Natural killer cell (primary cell): ENCODE results near the gene TTLL4. TPM values are rescaled to one million over a fixed set of nuclear protein-coding genes. Genes with fewer than 3 reads are reported as not detected.

Source experiments
- ATAC-seq, 3 donors: fragments of 150-1000 bp in 2 of 3; fragments of 200-7000 bp in 1 of 3; cut with Tn5 transposase; 1 replicate in 1 of 3; 2 replicates in 2 of 3; pipeline ENCODE4 v1.10.0; 2021; ENCODE audit warnings: mild to moderate bottlenecking in 2 of 3, moderate library complexity in 2 of 3
- DNase-seq, 2 donors: peaks; one replicate each; pipeline versions ENCODE4 v3.0.0 to v3.0.0-alpha.2; 2013 to 2021; ENCODE audit warnings: mixed read lengths in 1 of 2
- H3K27ac ChIP-seq: one replicate; pipeline ENCODE4 v1.5.1; 2013; ENCODE audit warnings: mild to moderate bottlenecking, low read length
- H3K27me3 ChIP-seq: one replicate; pipeline ENCODE4 v1.6.1; 2013; ENCODE audit warnings: low read length; ENCODE audit not compliant: control insufficient read depth, insufficient read depth
- H3K36me3 ChIP-seq: one replicate; pipeline ENCODE4 v1.6.1; 2013; ENCODE audit warnings: low read length; ENCODE audit not compliant: control insufficient read depth, insufficient read depth
- H3K4me1 ChIP-seq: one replicate; pipeline ENCODE4 v1.6.1; 2013; ENCODE audit warnings: low read length; ENCODE audit not compliant: control insufficient read depth, insufficient read depth
- H3K4me3 ChIP-seq: one replicate; pipeline ENCODE4 v1.5.1; 2013; ENCODE audit warnings: low read length
- H3K9me3 ChIP-seq: one replicate; pipeline ENCODE4 v1.6.1; 2013; ENCODE audit warnings: low read length; ENCODE audit not compliant: control insufficient read depth, insufficient read depth
- H3K27ac Mint-ChIP-seq, 2 donors: one replicate each; pipeline ENCODE4 v1.8.0; 2022; ENCODE audit warnings: mild to moderate bottlenecking in 2 of 2, mixed read lengths in 2 of 2, moderate library complexity in 1 of 2
- H3K27me3 Mint-ChIP-seq, 2 donors: one replicate each; pipeline ENCODE4 v1.8.0; 2022; ENCODE audit warnings: low read depth in 2 of 2, mixed read lengths in 2 of 2
- H3K36me3 Mint-ChIP-seq: one replicate; pipeline ENCODE4 v1.8.0; 2022; ENCODE audit warnings: mixed read lengths
- H3K4me1 Mint-ChIP-seq, 2 donors: one replicate each; pipeline ENCODE4 v1.8.0; 2022; ENCODE audit warnings: mixed read lengths in 2 of 2
- H3K4me3 Mint-ChIP-seq: one replicate; pipeline ENCODE4 v1.8.0; 2022; ENCODE audit warnings: mild to moderate bottlenecking, moderate library complexity, mixed read lengths
- H3K9me3 Mint-ChIP-seq, 2 donors: one replicate each; pipeline ENCODE4 v1.8.0; 2022; ENCODE audit warnings: mixed read lengths in 2 of 2
- CTCF ChIP-seq: fragments of 200-600 bp; IDR thresholded peaks from one replicate; pipeline ENCODE4 v1.8.0; 2022; ENCODE audit warnings: antibody characterized with exemption
- WGBS: methylation state at CpG from one replicate; pipeline ENCODE4 v1.1.7; 2013; ENCODE audit warnings: missing lambda C conversion rate; ENCODE audit not compliant: insufficient coverage; 5-methylcytosine and 5-hydroxymethylcytosine counted together
- intact Hi-C: fragments of 100-400 bp; cut with micrococcal nuclease; formaldehyde crosslinking; loops from one replicate; pipeline ENCODE4 v1.14.2; 2022
- total RNA-seq, 4 donors: library from RNA; stranded (reverse); fragments of 120-200 nt in 1 of 4; gene quantifications; one replicate each; pipeline versions ENCODE4 v1.2.3 to v1.2.4, GENCODE V29; 2013 to 2022

TTLL4 gene
- total RNA-seq, 3 donors from 2014 or later (not counting 1 experiment from before 2014, with no cell fraction given): 20.2 to 25.5 (median 22.8) TPM

GRCh38 chr2:218698885-218699284, 11.8 kb upstream of the TTLL4 start:
- Histone ChIP-seq H3K36me3 (no peaks in the 10 kb centered on the region), H3K4me3 (no peak overlapping the region), H3K27ac (no peak overlapping the region), H3K9me3 (no peaks in the 10 kb centered on the region), H3K27me3 (no peaks in the 10 kb centered on the region), H3K4me1 (no peaks in the 10 kb centered on the region)
- 95% methylated on average over 8 of the region's 8 CpGs for WGBS
- no peak for ATAC-seq
- Mint-ChIP-seq H3K27ac (no peak overlapping the region), H3K4me1 (no peaks in the 10 kb centered on the region), H3K36me3 (no peaks in the 10 kb centered on the region), H3K9me3 (no peaks in the 10 kb centered on the region), H3K4me3 (no peak overlapping the region), H3K27me3 (no peaks in the 10 kb centered on the region)
- DNase-seq: no peak
- intact Hi-C loops: no loop called here
- TF ChIP-seq CTCF: no peak

GRCh38 chr2:218701806-218702205, 8.8 kb upstream of the TTLL4 start:
- H3K4me3 ChIP-seq: no peak overlapping the region
- no peaks in the 10 kb centered on the region for H3K36me3 ChIP-seq
- no peak overlapping the region for H3K27ac ChIP-seq
- intact Hi-C loops: no loop called here
- H3K27me3 Mint-ChIP-seq: no peaks in the 10 kb centered on the region
- H3K36me3 Mint-ChIP-seq: no peaks in the 10 kb centered on the region
- no peaks in the 10 kb centered on the region for H3K9me3 ChIP-seq
- no peaks in the 10 kb centered on the region for H3K9me3 Mint-ChIP-seq
- no peaks in the 10 kb centered on the region for H3K4me1 Mint-ChIP-seq
- TF ChIP-seq CTCF: no peak
- 86% methylated on average over 2 of the region's 2 CpGs for WGBS
- ATAC-seq (no peak), DNase-seq (no peak)
- no peak overlapping the region for H3K4me3 Mint-ChIP-seq
- H3K27me3 ChIP-seq: no peaks in the 10 kb centered on the region
- no peak overlapping the region for H3K27ac Mint-ChIP-seq
- H3K4me1 ChIP-seq: no peaks in the 10 kb centered on the region

- Histone ChIP-seq H3K4me1 (no peaks in the 10 kb centered on the region), H3K9me3 (no peaks in the 10 kb centered on the region), H3K27ac (no peak overlapping the region), H3K27me3 (no peaks in the 10 kb centered on the region), H3K4me3 (no peak overlapping the region), H3K36me3 (no peaks in the 10 kb centered on the region)
- no peaks in the 10 kb centered on the region for H3K9me3 Mint-ChIP-seq
- no peak for ATAC-seq
- whole genome bisulfite sequencing: 78% methylated on average over 4 of the region's 4 CpGs
- TF ChIP-seq CTCF: no peak
- no peak overlapping the region for H3K27ac Mint-ChIP-seq
- intact Hi-C loops: no loop called here
- H3K27me3 Mint-ChIP-seq: no peaks in the 10 kb centered on the region
- no peaks in the 10 kb centered on the region for H3K36me3 Mint-ChIP-seq
- no peak overlapping the region for H3K4me3 Mint-ChIP-seq
- no peak for DNase-seq
- no peaks in the 10 kb centered on the region for H3K4me1 Mint-ChIP-seq
These were observed 7.3 kb upstream of the TTLL4 start for GRCh38 chr2:218703341-218703740.

GRCh38 chr2:218708086-218708485, 2.5 kb upstream of the TTLL4 start:
- Mint-ChIP-seq H3K4me1 (peaks cover 12 to 19% of the 10 kb centered on the region in 2 donors), H3K9me3 (no peaks in the 10 kb centered on the region), H3K27ac (no peak overlapping the region), H3K27me3 (no peaks in the 10 kb centered on the region), H3K36me3 (no peaks in the 10 kb centered on the region), H3K4me3 (no peak overlapping the region)
- Histone ChIP-seq H3K4me1 (peaks cover 10% of the 10 kb centered on the region), H3K9me3 (no peaks in the 10 kb centered on the region), H3K36me3 (no peaks in the 10 kb centered on the region), H3K27ac (no peak overlapping the region), H3K4me3 (no peak overlapping the region), H3K27me3 (no peaks in the 10 kb centered on the region)
- 70% methylated on average over 4 of the region's 4 CpGs for WGBS
- no peak for TF ChIP-seq CTCF
- DNase-seq (no peak), ATAC-seq (no peak)
- intact Hi-C loops: no loop called here
